ENCODE measurements around the gene TFEB. TPM values are rescaled to one million over a fixed set of nuclear protein-coding genes. Genes with fewer than 3 reads are reported as not detected.

Gene TFEB
- total and polyA plus RNA-seq, 5 donors: 31.6 to 51.1 (median 45.7) TPM

DNA sequence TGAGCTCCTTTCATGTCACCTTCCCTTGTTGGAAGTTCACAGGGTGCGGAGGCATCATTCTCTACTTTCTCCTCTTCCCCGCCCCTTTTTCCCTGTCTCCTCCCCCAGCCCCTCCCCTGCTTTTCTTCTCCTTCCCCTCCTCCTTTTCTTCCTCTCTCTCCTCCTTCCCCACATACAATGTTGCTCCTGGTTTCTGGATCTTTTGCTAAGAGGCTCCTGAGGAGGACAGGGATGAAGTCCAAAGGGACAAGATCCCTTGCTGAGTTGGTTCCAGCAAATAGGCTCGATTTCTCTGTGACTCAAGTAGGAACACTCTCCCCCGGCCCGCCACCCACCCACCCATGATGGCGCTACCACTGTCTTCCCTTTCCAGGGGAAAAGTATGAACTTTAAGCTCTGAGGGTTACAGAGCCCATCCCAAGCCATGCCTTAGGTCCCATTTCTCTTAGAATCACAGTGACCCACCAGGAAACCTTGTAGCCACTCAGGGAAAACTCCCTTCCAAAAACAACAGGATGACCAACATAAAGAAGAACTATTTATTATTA is 852 bp upstream of the TFEB start:
- Histone ChIP-seq H3K4me1 (ENCODE audit: control insufficient read depth, insufficient read depth, low read length) (peaks cover 14% of the 10 kb centered on the region), H3K27ac (ENCODE audit: low read length) (no peak overlapping the region), H3K9me3 (ENCODE audit: control insufficient read depth, low read length) (no peaks in the 10 kb centered on the region), H3K27me3 (ENCODE audit: control insufficient read depth, insufficient read depth) (no peaks in the 10 kb centered on the region), H3K4me3 (ENCODE audit: low read length) (no peak overlapping the region)
- DNase-seq (no peak), ATAC-seq (no peak)
- 63% methylated on average over 6 of the region's 6 CpGs for WGBS
- intact Hi-C loops (cut with DNase I): no loop called here

DNA sequence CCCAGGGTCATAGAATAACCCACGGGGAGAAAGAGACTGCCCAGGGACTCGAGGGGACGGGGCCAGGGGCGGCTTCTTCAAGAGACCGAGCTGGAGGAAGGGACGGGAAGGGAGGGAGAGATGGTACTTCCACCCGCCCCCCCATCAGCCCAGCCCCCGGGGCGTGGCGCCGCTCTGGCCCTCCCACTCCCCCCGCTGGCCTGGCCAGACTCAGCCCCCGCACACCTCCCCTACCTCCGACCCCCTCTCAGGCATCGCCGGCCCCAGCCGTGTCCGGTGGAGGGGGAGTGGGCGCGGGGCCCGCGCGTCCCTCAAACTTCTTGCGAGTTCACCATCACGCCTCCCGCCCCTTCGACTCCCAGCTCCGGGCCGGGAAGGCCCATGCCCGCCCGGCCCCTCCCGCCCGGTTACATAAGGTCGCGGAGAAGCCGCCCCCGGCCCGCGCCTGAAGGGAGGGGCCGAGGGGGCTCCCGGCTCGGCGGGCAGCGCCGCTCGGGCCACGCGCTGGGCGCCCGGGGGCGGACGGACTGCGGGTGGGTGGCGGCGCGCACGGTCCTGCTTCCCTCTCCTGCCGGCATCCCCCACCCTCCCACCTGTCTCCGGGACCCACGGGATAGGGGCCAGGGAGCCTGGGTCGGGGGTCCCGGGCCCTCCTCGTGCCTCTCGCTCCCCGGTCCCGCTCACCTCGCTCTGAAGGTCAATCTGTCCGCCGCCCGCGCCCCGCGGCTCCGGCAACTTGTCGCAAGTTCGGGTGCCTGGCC is 562 bp downstream of the TFEB start:
- peaks cover 22% of the 10 kb centered on the region for H3K4me1 ChIP-seq (ENCODE audit: control insufficient read depth, insufficient read depth, low read length)
- intact Hi-C loops (cut with DNase I): loop anchor here in 2 of 4 donors (2.0 kb wide), 1 partner anchor 28 kb away; no protein-coding TSS in a partner anchor

DNA sequence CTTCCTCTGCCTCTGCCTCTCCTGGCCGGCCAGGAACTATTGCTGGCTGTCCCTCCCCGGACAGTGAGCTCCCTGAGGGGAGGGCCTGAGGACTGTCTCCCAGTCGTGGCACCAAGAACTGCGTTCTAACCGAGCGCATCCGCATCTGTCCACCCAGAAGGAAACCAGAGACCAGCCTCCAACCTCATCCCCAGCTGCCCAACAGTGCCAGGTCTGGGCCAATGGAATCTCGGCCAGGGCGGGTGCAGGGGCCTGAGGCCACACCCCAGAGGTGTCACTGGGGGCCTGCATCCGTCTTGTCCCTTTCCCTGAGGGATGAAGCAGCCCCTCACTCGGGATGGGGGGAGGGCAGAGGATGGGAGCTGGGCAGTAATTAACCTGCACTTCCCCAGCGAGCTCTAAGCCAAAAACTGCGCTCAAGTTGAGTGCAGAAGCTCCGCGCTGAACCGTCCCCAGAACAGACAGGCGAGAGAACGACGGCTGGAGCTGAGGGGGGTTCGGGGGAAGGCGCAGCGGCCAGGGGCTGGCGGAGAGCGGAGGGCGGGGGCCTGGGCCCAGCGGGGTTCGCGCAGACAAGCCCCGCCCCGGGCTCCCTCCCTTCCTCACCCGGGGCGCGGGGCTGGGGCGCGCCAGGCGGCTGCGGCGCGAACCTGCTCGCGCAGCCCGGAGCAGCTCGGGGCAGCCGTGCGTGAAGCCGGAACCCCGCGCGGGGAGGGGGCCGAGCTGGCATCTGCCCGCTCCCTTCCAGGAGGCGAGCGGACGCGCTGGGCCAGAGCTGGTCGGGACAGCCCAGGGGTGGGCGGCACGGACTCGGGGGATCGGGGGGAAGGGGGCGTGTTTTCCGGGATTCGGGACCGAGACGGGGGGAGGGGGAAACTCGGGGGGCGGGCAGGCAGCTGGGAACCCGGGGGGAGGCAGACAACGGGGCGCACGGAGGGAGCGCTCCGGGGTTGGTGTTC is 1.4 kb downstream of the TFEB start:
- H3K4me3 ChIP-seq (ENCODE audit: low read length): peak overlapping the region; percentile 94
- H3K4me1 ChIP-seq (ENCODE audit: control insufficient read depth, insufficient read depth, low read length): peaks cover 28% of the 10 kb centered on the region
- WGBS: under 1% methylated on average over 73 of the region's 73 CpGs
- peak overlapping the region; percentile 95 for H3K27ac ChIP-seq (ENCODE audit: low read length)
- DNase-seq (peak; percentile 77 to 93 (median 91)), ATAC-seq (peak; percentile 78 to 84)
- intact Hi-C loops (cut with DNase I): loop anchor here in 2 of 4 donors (2.0 kb wide), 1 partner anchor 27 kb away; no protein-coding TSS in a partner anchor
- H3K27me3 ChIP-seq (ENCODE audit: control insufficient read depth, insufficient read depth): no peaks in the 10 kb centered on the region
- no peaks in the 10 kb centered on the region for H3K9me3 ChIP-seq (ENCODE audit: control insufficient read depth, low read length)

More for the DNA sequence above, 562 bp downstream of the TFEB start:
- DNase-seq (peak; percentile 85 to 95 (median 95)), ATAC-seq (peak; percentile 86 to 88)
- Histone ChIP-seq H3K4me3 (ENCODE audit: low read length) (peak overlapping the region; percentile 94), H3K27ac (ENCODE audit: low read length) (peak overlapping the region; percentile 95), H3K27me3 (ENCODE audit: control insufficient read depth, insufficient read depth) (no peaks in the 10 kb centered on the region), H3K9me3 (ENCODE audit: control insufficient read depth, low read length) (no peaks in the 10 kb centered on the region)
- WGBS: under 1% methylated on average over 75 of the region's 76 CpGs

DNA sequence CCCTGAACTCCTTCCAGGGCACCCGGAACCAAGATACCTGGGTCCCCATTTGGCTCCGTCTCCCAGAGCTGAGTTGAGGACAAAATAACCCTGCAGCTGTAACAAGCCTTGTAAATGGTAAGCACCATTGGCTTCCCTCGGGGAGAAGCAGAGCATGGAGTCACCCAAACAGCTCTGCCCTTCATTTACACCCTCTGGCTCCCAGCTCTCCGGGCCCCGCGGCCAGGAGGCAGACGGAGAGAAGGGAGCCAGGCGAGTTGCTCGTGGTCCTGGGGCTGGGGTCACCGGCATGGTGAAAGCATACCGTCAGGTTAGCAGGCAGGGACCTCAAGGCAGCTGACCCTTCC is 2.1 kb downstream of the TFEB start:
- peak overlapping the region; percentile 94 for H3K4me3 ChIP-seq (ENCODE audit: low read length)
- H3K4me1 ChIP-seq (ENCODE audit: control insufficient read depth, insufficient read depth, low read length): peaks cover 29% of the 10 kb centered on the region
- no peaks in the 10 kb centered on the region for H3K27me3 ChIP-seq (ENCODE audit: control insufficient read depth, insufficient read depth)
- no peaks in the 10 kb centered on the region for H3K9me3 ChIP-seq (ENCODE audit: control insufficient read depth, low read length)
- DNase-seq (no peak), ATAC-seq (no peak)
- H3K27ac ChIP-seq (ENCODE audit: low read length): peak overlapping the region; percentile 95
- WGBS: 38% methylated on average over 11 of the region's 11 CpGs
- intact Hi-C loops (cut with DNase I): no loop called here

DNA sequence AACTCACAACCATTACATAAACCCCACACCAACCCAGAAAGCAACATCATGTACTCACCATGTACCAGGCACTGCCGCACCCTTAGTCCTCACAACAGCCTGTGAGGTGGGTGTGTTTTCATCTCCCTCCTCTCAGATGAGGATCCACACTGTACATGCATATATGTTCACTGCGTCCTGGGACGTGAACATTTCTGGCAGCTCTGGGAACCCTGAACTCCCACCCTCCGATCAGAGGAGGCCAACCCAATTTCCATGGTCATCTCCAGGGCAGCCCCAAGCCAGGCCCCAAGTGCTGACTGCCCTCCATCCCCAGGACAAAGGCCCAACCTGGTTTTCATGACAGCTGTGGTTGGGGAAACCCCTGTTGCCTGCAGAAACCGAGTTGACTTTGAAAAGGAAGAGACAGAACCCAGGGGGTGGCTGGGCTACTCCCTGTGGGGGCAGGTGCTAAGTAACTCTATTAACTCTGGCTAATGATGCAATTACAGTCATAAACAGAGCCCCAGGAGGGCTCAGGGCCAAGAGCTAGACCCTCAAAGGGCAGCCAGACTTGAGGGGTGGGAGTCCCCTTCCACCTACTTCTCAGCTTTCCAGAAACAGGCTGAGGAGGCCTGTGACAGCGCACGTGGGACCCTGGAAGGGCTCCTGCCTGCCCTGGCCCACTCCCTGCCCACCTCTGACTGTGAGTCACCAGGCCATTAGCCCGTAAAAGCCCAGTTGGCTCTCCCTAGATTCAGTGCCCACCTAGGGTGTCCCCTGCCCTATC is 2.6 kb downstream of the TFEB start:
- WGBS: 61% methylated on average over 8 of the region's 8 CpGs
- Histone ChIP-seq H3K27ac (ENCODE audit: low read length) (peak overlapping the region; percentile 95), H3K9me3 (ENCODE audit: control insufficient read depth, low read length) (no peaks in the 10 kb centered on the region), H3K4me3 (ENCODE audit: low read length) (no peak overlapping the region), H3K27me3 (ENCODE audit: control insufficient read depth, insufficient read depth) (no peaks in the 10 kb centered on the region), H3K4me1 (ENCODE audit: control insufficient read depth, insufficient read depth, low read length) (peaks cover 29% of the 10 kb centered on the region)
- intact Hi-C loops (cut with DNase I): no loop called here
- ATAC-seq (no peak), DNase-seq (no peak)

DNA sequence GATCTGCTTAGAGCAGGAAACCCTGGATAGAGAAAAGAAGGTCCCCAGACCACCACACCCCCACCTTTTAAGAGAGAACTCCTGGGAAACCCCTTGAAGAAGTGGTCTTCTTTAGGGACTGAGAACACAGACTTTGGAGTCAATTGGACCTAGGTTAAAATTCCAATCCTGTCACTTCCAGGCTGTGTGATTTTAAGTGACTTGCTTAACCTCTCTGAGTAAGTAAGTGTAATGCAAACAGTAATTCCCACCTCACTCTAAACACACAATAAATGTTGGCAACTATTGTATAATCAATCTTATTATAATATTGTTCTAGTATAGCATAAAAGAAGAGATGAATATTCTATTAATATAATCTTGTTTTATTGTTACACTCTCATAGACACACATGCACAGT is 3.3 kb downstream of the TFEB start:
- no peak for ATAC-seq
- Histone ChIP-seq H3K4me1 (ENCODE audit: control insufficient read depth, insufficient read depth, low read length) (peaks cover 29% of the 10 kb centered on the region), H3K9me3 (ENCODE audit: control insufficient read depth, low read length) (no peaks in the 10 kb centered on the region), H3K27ac (ENCODE audit: low read length) (no peak overlapping the region), H3K4me3 (ENCODE audit: low read length) (no peak overlapping the region), H3K27me3 (ENCODE audit: control insufficient read depth, insufficient read depth) (no peaks in the 10 kb centered on the region)
- intact Hi-C loops (cut with DNase I): no loop called here
- no peak for DNase-seq

DNA sequence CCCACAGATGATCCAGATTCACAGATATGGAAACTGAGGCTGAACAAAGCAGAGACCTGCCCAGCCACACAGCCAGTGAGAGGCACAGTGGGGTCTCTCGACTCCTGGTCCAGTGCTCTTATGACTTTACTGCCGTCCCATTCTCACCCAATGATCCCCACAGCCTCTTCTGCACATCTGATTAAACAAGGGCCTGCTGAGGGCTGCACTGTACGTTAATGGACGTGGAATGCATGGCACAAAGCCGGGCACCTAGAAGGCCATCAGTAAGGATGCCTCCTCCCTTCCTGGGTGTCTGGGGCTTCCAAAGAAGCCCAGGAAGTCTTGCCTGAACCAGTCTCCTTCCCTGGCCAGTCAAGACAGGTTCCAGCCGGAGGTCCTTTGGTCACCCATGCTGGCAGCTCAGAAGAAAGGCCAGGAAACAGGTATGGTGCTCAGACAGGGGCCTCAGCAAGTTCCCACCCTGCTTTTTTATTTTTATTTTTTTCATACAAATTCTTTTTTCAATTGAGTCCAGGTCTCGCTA is 3.8 kb downstream of the TFEB start:
- H3K9me3 ChIP-seq (ENCODE audit: control insufficient read depth, low read length): no peaks in the 10 kb centered on the region
- intact Hi-C loops (cut with DNase I): no loop called here
- ATAC-seq (no peak), DNase-seq (no peak)
- no peaks in the 10 kb centered on the region for H3K27me3 ChIP-seq (ENCODE audit: control insufficient read depth, insufficient read depth)
- H3K4me1 ChIP-seq (ENCODE audit: control insufficient read depth, insufficient read depth, low read length): peaks cover 29% of the 10 kb centered on the region
- 78% methylated on average over 7 of the region's 7 CpGs for WGBS
- H3K27ac ChIP-seq (ENCODE audit: low read length): no peak overlapping the region
- H3K4me3 ChIP-seq (ENCODE audit: low read length): no peak overlapping the region

DNA sequence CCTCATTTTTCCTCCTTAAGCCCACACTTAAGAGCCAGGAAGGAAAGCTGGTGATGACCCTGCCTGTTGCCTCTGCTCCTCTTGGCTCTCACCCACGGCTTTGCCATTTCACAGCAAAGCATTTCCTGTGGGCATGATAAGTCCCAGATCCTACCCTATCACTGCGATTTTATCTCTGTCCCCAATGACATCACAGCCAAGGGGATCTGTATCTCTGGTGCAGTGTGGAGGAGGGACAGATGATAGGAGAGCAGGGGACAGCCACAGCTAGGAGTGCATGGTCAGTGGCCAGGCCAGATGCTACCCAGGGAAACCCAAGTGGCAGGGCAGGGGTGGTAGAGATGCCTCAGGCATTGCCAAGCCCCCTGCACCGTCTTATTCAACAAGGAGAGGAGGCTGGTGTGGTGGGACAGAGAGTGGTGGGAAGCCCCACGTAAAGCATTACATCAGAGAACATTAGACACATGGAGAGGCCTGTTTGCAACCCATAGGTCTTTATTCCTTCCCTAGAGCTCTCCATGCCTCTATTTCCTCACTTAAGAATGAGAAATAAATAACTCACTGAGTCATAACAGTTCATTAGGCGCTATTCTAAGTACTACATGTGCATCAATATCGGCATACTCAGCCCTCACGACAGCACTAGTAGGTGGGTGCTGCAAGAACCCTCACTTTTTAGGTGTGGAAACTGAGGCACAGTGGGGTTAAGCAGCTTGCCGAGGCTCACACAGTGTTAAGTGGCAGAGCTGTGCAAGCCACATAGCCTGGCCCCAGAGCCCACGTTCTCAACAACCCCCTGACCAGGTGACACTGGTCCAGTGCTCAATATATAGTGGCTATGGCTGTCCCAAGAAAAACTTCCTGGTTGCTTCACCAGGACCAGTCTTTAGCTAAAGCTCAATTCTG is 4.6 kb downstream of the TFEB start:
- intact Hi-C loops (cut with DNase I): no loop called here

DNA sequence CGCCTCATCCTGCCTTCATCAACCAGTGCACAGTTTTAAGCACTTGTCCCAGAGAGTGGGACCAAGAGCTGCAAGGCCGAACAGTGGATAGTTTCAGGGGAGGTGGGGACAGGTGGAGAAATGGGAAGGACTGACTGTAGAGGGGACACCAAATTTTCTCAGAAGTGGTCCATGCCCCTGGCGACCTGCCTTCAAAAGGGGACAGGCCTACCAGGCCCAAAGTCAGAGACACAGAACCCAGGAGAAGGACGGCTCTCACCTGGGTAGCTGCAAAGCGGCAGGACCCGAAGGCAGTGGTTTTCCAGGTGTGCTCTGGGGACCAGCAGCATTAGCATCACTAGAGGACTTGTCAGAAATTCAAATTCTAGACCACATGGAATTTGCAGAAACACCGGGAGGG is 5.8 kb downstream of the TFEB start:
- no peak for ATAC-seq
- WGBS: 93% methylated on average over 7 of the region's 7 CpGs
- peak in 1 of 3 donors; percentile 44 for DNase-seq
- peaks cover 35% of the 10 kb centered on the region for H3K4me1 ChIP-seq (ENCODE audit: control insufficient read depth, insufficient read depth, low read length)
- no peaks in the 10 kb centered on the region for H3K9me3 ChIP-seq (ENCODE audit: control insufficient read depth, low read length)
- intact Hi-C loops (cut with DNase I): no loop called here
- no peak overlapping the region for H3K27ac ChIP-seq (ENCODE audit: low read length)
- H3K4me3 ChIP-seq (ENCODE audit: low read length): no peak overlapping the region
- no peaks in the 10 kb centered on the region for H3K27me3 ChIP-seq (ENCODE audit: control insufficient read depth, insufficient read depth)

More for the DNA sequence above, 4.6 kb downstream of the TFEB start:
- Histone ChIP-seq H3K27ac (ENCODE audit: low read length) (no peak overlapping the region), H3K4me1 (ENCODE audit: control insufficient read depth, insufficient read depth, low read length) (peaks cover 29% of the 10 kb centered on the region), H3K4me3 (ENCODE audit: low read length) (no peak overlapping the region), H3K9me3 (ENCODE audit: control insufficient read depth, low read length) (no peaks in the 10 kb centered on the region), H3K27me3 (ENCODE audit: control insufficient read depth, insufficient read depth) (no peaks in the 10 kb centered on the region)
- 53% methylated on average over 9 of the region's 9 CpGs for WGBS
- ATAC-seq (no peak), DNase-seq (no peak)
